ENCODE results near the gene CHMP4A. TPM values are rescaled to one million over a fixed set of nuclear protein-coding genes. Genes with fewer than 3 reads are reported as not detected.

The CHMP4A gene
- total RNA-seq, 1 experiment from 2014 or later = 58.3 TPM

DNA sequence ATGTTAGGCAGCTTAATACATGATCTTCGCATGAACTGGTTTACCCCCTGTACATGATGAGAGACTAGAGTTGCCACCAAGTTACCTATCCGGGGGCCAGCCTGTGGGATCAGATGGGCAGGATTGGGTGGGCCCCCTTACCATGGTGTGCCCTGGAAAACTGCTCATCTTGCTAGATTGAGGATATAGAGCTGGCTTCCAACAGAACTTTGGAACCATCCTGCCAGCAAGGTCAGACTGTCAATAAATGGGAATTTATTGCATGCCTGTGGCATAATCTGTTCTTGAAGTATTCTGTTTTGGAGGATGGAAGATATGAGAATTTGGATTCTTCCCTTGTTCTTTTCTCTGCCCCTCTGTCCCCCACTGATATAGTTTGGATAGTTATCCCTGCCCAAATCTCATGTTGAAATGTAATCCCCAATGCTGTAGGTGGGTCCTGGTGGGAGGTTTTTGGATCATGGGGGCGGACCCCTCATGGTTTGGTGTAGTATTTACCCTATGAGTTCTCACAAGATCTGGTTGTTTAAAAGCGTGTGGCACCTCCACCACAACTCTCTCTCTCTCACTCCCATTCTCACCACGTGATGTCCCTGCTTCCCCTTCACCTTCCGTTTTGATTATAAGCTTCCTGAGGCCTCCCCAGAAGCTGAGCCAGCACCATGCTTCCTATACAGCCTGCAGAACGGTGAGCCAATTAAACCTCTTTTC lies 14.3 kb downstream of the CHMP4A start:
- no TSS peak for BruUV-seq (replicated peaks)
- POLR2A ChIA-PET (ENCODE audit: unreplicated experiment) = interaction anchor here (0.5 kb wide), 1 partner anchor 10 kb away, joined by 3 read pairs; no protein-coding TSS in a partner anchor
- intact Hi-C loops (cut with micrococcal nuclease) = no loop called here

DNA sequence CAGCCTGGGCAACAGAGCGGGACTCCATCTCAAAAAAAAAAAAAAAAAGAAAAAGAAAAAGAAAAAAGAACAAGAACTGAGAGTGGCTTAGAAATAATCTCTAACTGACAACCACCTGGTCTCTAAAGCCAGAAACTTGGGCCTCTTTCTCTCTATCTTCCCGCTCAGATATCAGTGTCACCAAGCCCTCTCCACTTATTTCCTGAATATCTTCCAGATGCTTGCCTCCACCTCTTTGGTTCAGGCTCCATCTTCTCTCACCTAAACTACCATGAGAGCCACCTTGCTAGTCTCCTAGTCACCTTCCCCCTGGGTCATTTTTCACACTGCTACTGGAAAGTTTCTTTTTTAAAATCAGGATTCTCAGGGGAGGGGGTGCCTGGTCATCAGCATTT lies 16.2 kb downstream of the CHMP4A start:
- BruUV-seq (replicated peaks) = no TSS peak
- 0 out of 2 replicates have a peak overlapping the region, but pooled peaks have one; percentile 86 for H3K4me3 ChIP-seq (ENCODE audit: low read length)
- CTCF ChIA-PET = no interaction called here

More for the DNA sequence above, 14.3 kb downstream of the CHMP4A start:
- Histone ChIP-seq H2AFZ (ENCODE audit: low read length) (no peak overlapping the region), H3F3A (ENCODE audit: low read length, unreplicated experiment) (no peaks in the 10 kb centered on the region), H3K4me2 (ENCODE audit: low read length) (no peak overlapping the region), H4K20me1 (ENCODE audit: low read length) (no peaks in the 10 kb centered on the region), H3K4me3 (ENCODE audit: low read length) (no peak overlapping the region), H3K9me2 (replicated peaks; ENCODE audit: low read length) (no peaks in the 10 kb centered on the region), H3K36me3 (ENCODE audit: low read depth, low read length) (peaks cover 10% of the 10 kb centered on the region), H3K27me3 (ENCODE audit: low read length) (no peaks in the 10 kb centered on the region), H3K9ac (ENCODE audit: low read length) (no peak overlapping the region), H3K4me1 (ENCODE audit: insufficient read depth, low read length) (peaks cover 9% of the 10 kb centered on the region), H3K27ac (ENCODE audit: low read length) (no peak overlapping the region), H3K79me2 (ENCODE audit: low read length) (peaks cover 38% of the 10 kb centered on the region), H3K9me3 (ENCODE audit: low read length) (no peaks in the 10 kb centered on the region)
- TF ChIP-seq EZH2phosphoT487 (IDR thresholded peaks at IDR 0.05; ENCODE audit: borderline replicate concordance, low read length) (no peak), EZH2 (IDR thresholded peaks at IDR 0.05; ENCODE audit: low read length, unreplicated experiment) (no peak)
- TF ChIP-seq, protein P1, sequence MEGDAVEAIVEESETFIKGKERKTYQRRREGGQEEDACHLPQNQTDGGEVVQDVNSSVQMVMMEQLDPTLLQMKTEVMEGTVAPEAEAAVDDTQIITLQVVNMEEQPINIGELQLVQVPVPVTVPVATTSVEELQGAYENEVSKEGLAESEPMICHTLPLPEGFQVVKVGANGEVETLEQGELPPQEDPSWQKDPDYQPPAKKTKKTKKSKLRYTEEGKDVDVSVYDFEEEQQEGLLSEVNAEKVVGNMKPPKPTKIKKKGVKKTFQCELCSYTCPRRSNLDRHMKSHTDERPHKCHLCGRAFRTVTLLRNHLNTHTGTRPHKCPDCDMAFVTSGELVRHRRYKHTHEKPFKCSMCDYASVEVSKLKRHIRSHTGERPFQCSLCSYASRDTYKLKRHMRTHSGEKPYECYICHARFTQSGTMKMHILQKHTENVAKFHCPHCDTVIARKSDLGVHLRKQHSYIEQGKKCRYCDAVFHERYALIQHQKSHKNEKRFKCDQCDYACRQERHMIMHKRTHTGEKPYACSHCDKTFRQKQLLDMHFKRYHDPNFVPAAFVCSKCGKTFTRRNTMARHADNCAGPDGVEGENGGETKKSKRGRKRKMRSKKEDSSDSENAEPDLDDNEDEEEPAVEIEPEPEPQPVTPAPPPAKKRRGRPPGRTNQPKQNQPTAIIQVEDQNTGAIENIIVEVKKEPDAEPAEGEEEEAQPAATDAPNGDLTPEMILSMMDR (conservative IDR thresholded peaks at IDR 0.05; ENCODE audit: low read depth, low read length) = no peak
- ATAC-seq (no peak), DNase-seq (no peak)
- CTCF ChIA-PET = interaction anchor here (0.6 kb wide), 1 partner anchor 47 kb away, joined by 5 read pairs; no protein-coding TSS in a partner anchor

More for the DNA sequence above, 16.2 kb downstream of the CHMP4A start:
- no peaks in the 10 kb centered on the region for H3K9me2 ChIP-seq (replicated peaks; ENCODE audit: low read length)
- no peaks in the 10 kb centered on the region for H3F3A ChIP-seq (ENCODE audit: low read length, unreplicated experiment)
- DNase-seq (no peak), ATAC-seq (no peak)
- TF ChIP-seq EZH2 (IDR thresholded peaks at IDR 0.05; ENCODE audit: low read length, unreplicated experiment) (no peak), EZH2phosphoT487 (IDR thresholded peaks at IDR 0.05; ENCODE audit: borderline replicate concordance, low read length) (no peak)
- TF ChIP-seq, protein P1 (conservative IDR thresholded peaks at IDR 0.05; ENCODE audit: low read depth, low read length) = no peak
- peaks cover 9% of the 10 kb centered on the region for H3K4me1 ChIP-seq (ENCODE audit: insufficient read depth, low read length)
- intact Hi-C loops (cut with micrococcal nuclease) = loop anchor here (2.0 kb wide), 1 partner anchor 16 kb away; the partner anchor contains the start of gene CHMP4A
- H3K36me3 ChIP-seq (ENCODE audit: low read depth, low read length) = peaks cover 14% of the 10 kb centered on the region
- no peak overlapping the region; the same call in 1 of the 2 replicates for H3K9ac ChIP-seq (ENCODE audit: low read length)
- H3K27ac ChIP-seq (ENCODE audit: low read length) = no peak overlapping the region
- no peaks in the 10 kb centered on the region for H3K27me3 ChIP-seq (ENCODE audit: low read length)
- POLR2A ChIA-PET (ENCODE audit: unreplicated experiment) = interaction anchor here (0.7 kb wide), 1 partner anchor 61 kb away, joined by 4 read pairs; the partner anchor contains the start of gene PSME1
- H3K79me2 ChIP-seq (ENCODE audit: low read length) = peaks cover 50% of the 10 kb centered on the region
- H2AFZ ChIP-seq (ENCODE audit: low read length) = no peak overlapping the region
- H3K4me2 ChIP-seq (ENCODE audit: low read length) = peak overlapping the region; percentile 97
- no peaks in the 10 kb centered on the region for H3K9me3 ChIP-seq (ENCODE audit: low read length)
- H4K20me1 ChIP-seq (ENCODE audit: low read length) = no peaks in the 10 kb centered on the region
